ENCODE results near the gene STAT5B.
"Not testable (repeated sequence)": the region's sequence is repeated elsewhere in the genome, so short reads cannot be mapped to it uniquely, and the experiment has no call there.

STAT5B gene

DNA sequence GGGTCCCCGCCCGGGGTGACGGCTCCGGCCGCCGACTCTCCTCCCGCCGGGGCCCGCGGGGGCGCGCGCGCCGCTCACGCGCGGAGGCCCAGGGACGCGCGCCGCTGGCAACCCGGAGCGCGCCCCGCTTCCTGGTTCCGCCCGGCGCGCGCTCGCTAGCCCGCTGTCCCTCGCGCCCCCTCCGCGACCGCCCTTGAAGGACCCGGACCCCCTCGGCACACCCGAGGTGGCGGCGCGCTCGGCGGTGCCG is at the start of gene STAT5B:
Gene STAT5B, minus strand, starts transcription at position 33 of the 250 bp plus-strand sequence. CDS start 44,264 bp downstream, outside the sequence.
- no peak for DNase-seq (ENCODE audit: low read depth)

DNA sequence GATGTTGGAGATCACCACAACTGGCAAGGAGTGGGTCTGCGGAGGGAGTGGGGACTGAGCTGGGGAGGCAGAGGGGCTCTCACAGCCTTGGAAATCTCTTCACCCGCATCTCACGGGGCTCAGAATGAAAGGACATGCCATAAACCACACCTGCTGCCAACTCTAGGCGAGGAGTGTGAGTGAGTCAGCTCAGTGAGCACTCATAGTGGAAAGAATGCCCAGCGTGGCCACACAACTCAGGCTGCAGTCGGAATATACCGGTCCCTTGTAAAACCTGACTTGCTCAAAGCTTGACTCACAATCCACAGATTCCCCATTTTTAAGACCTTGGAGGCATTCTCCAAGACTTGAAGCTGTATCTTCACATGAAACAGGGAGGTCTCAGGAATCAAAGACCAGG is 48.8 kb upstream of the STAT5B start:
- DNase-seq (ENCODE audit: low read depth), result peak; percentile 54

DNA sequence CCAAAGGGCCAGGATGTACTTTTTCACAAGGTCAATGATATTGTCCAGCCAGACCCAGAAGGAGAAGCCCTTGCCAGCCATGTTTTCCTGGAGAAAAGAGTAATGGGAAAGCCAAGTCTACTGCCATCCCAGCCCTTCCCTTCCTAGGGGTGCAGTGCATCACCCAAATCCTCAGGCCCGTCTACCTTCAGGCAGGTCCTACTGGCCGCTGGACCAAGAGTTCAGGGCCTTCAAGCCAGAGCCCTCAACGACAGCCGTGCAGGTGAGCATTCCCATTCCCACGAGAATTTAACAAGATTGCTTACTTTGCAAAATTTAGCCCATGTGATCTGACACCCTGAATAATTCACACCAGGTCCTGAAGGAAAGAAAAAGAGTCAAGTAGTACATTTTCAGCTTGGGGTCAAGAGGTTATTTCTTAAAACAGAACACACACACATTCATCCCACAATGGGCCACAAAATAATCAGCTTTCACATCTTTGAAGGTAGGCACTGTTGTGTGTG is 47.1 kb upstream of the STAT5B start:
- DNase-seq (ENCODE audit: low read depth), result no peak

DNA sequence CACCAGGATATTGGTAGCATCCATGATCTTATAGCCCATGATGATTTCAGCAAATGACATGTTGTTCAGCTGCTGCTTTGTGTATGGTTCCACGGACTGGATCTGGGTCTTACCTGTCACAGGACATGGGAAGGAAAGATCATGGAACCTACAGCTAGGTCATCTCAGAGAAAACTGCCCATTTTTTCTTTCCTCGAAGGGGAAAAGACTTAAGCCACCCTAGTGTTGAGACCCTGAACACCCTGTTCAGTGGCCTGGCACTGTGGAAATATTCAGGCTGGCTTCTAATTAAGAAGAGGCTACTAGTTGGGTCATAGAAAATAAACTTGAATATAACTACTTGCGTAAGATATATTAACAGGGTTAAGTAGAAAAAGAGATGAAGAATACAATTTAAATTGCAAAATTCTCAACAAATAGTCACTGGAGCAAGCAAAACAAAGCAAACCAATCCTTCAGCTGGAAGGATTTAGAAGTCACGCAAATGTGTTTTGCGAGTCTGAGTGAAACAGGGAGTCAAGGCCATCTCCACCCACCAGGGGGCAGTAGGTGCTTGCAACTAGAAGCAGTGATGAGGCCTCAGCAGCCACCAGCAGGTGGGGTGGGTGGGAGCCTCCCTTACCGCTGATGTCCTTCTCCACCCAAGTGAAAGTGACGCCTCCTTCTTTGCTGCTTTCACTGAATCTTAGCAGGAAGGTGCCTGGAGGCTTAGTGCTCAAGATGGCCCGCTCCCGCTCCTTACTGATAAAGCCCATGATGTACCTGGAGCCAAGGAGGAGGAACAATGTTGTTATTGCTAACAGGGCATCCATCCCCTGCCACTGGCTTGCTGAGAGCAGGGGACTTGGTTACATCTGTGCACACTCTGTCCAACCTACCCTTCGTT is 46.4 kb upstream of the STAT5B start:
- DNase-seq (ENCODE audit: low read depth), result peak; percentile 60

DNA sequence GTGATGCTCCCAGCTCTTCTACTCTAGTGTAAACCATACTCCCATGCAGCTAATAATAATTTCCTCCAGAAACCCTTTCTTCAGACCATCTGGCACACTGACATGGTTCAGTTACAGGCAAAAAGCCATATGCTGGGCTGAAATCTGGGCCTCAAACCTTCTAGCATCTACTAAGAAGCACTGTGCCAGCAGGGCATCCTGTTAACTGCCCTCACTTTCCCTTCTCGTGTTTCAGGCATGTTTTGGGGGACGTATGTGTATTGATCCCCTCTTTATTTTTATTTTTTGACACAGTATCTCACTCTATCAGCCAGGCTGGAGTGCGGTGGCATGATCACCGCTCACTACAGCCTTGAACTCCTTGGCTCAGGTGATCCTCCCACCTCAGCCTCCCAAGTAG is 45.4 kb upstream of the STAT5B start:
- DNase-seq (ENCODE audit: low read depth), result no peak

DNA sequence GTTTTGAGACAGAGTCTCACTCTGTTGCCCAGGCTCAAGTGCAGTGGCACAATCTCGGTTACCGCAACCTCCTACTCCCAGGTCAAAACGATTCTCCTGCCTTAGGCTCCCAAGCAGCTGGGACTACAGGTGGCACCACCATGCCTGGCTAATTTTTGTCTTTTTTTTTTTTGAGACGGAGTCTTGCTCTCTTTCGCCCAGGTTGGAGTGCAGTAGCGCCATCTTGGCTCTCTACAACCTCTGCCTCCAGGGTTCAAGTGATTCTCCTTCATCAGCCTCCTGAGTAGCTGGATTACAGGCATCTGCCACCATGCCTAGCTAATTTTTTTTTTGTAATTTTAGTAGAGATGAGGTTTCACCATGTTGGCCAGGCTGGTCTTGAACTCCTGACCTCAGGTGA is 41.8 kb upstream of the STAT5B start:
- not testable (repeated sequence) for DNase-seq (ENCODE audit: low read depth)

DNA sequence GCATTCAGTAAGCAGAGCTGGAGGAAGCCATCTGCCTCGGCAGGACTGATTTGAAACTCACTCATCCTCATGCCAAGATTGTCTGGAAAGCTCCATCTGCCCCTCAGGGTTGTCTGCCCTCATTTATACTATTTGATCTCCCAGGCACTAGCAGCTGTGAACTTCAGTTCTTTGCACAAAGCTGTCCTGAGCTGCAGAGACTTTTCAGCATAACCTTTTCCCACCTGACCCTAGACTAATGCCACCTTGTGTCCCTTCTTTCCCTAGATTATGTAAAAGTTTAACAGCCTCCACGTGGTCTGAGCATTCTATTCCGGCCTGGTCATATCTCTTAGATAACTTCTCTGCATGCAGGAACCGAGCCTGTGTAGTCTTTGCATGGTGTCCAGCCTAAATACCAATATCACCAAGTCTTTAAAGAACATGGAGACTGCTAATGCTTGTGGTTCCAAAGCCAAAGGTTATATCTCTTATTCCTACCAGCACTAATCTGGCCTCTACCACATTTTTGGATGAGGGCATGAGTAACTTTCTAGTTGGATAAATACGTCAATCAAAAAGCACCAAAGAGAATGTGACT is 41.2 kb upstream of the STAT5B start:
- DNase-seq (ENCODE audit: low read depth), result no peak

DNA sequence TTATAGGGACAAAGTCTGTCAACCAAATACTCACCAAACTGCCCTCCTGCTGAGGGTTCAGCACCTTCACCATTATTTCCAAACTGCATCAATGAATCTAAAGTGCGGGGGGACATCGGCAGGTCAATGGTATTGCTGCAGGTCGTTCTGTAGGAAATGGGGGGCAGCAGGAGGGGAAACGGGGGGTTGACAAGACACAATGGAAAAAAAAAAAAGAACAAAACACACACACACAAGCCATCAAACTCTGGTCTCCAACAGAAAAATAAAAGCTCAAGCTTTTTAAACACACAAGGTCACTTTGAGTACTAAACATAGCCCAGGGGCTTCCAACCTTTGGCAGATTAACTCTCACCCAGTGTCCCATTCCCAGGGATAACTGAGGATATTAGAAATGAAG is 40.6 kb upstream of the STAT5B start:
- DNase-seq (ENCODE audit: low read depth), result no peak

DNA sequence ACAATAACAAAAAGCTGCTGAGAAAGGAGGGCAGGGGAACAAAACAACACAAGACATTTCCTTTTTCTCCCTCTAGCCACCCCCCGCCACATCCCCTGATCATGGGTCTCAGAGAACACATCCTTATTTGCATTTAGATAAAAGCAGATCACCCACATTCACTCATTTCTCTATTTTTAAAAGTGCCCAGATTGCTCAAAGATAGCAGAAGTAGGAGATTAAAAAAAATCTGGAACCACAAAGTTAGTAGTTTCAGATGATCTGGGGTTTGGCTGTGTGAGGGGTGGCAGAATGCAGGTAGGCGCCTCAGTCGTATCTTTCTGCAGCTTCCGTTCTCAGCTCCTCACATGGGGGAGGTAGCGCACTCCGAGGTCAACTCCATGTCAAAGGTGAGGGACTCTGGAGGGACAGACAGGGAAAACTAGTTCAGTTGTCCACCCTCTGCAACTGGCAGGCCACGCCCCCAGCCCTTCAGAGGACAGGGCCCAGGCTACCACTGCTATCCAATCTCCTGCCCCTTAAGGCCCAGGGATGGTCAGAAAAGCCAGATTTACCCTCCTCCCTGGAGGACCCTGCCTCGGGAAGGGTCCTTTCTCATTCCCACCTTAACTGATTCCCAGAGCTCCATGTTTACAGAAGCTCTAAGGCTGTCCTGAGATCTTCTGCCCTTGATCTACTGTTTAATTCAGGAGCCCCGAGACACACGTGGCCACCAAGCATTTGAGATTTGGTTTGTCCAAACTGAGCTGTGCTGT is 39.4 kb upstream of the STAT5B start:
- no peak for DNase-seq (ENCODE audit: low read depth)

DNA sequence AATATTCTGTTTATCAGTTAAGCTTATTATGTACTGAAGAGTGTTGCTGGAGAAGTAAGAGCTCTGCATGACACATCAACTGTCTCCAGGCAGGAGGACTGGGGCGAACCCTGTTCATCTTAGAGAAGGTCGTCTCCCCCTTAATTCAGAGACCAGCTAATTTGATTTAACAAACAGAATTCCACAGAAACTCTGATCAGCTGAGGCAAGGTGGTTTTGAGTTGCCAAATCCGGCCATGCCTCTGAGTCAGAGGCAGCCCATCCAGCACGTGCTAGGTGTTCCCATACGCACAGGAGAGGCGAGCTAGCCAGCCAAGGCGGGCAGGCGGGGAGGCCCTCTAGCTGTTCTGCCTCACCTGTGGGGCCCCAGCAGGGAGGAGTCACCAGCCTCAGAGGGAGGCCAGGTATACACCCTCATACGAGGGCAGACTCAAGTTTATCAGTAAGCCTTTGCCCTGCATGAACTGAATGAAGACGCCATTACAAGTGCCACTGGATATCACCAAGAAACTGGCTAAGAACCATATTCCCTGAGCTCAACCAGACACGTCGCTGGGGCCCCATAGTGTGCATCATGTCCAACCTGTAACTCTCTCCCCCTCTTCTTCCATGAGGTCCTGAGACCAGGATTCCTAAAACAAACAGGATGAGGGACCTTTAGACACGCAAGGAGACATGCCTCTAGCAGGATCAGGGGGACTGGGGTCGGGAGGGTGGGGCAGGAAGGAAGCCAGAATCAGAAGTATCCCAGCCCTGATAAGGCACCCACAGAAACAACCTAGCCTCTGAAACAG is 37.8 kb upstream of the STAT5B start:
- DNase-seq (ENCODE audit: low read depth), result no peak

DNA sequence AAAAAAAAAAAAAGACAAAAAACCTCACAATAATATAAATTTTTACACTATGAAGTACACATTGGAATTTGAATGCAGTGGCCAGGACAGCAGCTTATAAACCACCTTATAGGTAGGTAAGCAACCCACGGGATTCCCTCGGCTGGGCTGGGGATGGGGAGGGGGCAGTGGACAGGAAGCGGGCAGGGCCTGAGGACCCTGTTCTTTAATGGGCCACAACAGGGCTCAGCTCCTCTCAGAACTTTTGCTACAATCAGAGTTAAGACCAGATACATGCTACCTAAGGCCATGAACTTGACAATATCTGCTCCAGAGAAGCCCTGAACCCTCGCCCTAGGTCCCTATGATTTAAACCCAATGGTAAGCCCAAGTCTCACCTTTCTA is 37.2 kb upstream of the STAT5B start:
- no peak for DNase-seq (ENCODE audit: low read depth)

DNA sequence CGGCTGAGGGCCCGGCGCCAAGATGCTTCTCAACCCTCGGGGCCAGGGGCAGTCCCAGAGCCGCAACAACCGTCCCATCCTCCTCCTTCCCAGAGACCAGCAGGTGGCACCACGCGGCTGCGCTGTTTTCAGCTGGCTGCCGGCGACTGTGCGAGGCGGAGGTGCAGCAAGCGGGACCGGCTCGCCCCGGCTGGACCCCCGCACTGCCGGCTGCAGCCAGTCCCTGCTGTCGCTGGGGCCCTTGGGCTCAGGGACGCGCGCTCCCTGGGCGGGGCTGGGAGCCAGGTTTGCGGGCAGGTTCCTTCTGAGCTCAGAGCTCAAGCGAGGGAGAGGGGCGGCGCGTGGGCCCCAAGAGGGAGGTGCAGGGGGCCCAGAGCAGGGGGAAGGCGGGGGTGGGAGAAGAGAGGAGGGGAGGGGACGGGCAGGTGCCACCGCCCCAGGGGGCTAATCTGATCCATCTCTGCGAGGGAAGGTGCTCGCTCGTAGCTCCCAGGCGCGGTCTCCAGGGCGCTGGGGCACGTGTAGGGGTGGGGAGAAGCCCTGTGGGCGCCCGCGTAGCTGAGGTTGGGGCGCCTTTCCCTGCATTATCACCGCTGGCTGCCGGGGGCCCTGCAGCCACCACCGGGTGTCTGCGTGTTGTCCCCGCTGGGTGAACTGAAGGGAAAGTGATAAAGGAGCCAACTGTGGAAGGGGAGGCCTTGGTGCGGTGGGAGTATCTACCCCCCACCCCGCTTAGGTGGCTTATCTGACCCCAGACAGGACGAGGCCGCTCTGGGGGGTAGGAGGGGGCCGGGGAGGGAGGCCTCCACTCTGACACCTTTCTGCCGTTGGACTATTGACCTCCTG is 36.3 kb upstream of the STAT5B start:
- no peak for DNase-seq (ENCODE audit: low read depth)

DNA sequence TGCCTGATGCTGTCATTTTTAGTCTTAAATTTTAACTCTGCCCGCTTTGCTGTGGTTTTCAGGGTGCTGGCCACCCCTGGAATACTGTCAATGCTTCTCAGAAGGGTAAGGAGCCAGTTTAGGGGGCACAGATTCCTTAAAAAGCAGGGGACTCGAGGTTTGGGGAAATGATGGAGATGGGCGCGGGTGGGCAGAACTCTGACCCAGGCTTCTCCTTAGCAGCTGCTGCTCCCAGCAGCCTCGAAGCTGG is 35.8 kb upstream of the STAT5B start:
- DNase-seq (ENCODE audit: low read depth), result no peak

DNA sequence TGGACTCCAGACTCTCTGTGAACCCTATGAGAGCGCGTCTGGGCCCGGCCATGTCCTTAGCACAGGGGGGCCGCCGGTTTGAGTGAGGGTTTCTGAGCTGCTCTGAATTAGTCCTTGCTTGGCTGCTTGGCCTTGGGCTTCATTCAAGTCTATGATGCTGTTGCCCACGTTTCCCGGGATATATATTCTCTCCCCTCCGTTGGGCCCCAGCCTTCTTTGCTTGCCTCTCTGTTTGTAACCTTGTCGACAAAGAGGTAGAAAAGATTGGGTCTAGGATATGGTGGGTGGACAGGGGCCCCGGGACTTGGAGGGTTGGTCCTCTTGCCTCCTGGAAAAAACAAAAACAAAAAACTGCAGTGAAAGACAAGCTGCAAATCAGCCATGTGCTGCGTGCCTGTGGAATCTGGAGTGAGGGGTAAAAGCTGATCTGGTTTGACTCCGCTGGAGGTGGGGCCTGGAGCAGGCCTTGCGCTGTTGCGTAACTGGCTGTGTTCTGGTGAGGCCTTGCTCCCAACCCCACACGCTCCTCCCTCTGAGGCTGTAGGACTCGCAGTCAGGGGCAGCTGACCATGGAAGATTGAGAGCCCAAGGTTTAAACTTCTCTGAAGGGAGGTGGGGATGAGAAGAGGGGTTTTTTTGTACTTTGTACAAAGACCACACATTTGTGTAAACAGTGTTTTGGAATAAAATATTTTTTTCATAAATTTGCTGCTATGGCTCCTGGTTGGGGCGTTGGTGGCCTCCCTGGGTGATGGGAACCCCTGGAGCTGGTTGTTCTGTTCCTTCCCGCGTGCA is 35.2 kb upstream of the STAT5B start:
- no peak for DNase-seq (ENCODE audit: low read depth)

DNA sequence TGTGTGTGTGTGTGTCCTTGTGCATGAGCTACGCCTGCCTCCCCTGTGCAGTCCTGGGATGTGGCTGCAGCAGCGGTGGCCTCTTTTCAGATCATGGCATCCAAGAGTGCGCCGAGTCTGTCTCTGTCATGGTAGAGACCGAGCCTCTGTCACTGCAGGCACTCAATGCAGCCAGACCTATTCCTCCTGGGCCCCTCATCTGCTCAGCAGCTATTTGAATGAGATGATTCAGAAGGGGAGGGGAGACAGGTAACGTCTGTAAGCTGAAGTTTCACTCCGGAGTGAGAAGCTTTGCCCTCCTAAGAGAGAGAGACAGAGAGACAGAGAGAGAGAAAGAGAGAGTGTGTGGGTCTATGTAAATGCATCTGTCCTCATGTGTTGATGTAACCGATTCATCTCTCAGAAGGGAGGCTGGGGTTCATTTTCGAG is 34.6 kb upstream of the STAT5B start:
- DNase-seq (ENCODE audit: low read depth), result no peak

DNA sequence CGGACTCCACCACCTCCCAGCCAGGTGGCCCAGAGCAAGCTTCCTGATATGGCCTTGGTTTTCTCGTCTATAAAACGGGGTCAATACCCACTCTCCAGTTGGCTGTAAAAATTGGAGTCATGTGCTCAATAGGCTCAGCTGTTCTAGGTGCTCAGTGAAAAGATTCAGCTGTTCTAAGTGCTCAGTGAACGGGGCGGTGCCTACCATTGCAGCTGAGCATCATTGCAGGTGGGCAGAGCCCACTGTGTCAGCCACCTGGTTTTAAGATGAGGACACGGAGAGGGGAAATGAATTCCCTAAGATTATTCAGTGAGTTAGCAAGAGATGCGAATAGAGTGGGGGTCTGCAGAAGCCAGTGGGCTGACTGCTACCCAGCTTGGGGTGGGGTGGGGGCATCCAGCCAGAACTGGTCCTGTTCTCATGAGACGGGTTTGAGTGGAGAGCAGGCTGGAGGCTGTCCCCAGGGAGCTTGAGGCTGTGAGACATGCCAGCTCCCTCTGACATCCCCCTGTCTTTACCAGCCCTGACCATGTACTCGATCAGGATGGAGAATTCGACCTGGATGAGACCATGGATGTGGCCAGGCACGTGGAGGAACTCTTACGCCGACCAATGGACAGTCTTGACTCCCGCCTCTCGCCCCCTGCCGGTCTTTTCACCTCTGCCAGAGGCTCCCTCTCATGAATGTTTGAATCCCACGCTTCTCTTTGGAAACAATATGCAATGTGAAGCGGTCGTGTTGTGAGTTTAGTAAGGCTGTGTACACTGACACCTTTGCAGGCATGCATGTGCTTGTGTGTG is 34.0 kb upstream of the STAT5B start:
- no peak for DNase-seq (ENCODE audit: low read depth)

DNA sequence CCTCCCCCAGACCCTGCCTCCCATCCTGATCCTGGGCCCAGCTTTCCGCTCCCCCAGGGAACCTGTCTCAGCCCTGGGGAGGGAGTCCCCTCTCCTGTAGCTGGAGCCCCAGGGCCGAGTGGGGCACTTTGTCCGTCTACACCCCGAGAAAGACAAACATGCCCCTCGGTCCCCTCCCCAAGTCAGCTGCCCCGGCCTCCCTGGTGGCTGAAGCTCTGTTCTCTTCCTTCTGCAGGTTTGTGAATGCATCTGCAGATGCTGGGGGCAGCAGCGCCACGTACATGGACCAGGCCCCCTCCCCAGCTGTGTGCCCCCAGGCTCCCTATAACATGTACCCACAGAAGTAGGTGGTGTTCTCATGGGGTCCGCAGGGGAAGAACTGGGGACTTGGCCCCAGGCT is 33.0 kb upstream of the STAT5B start:
- no peak for DNase-seq (ENCODE audit: low read depth)

DNA sequence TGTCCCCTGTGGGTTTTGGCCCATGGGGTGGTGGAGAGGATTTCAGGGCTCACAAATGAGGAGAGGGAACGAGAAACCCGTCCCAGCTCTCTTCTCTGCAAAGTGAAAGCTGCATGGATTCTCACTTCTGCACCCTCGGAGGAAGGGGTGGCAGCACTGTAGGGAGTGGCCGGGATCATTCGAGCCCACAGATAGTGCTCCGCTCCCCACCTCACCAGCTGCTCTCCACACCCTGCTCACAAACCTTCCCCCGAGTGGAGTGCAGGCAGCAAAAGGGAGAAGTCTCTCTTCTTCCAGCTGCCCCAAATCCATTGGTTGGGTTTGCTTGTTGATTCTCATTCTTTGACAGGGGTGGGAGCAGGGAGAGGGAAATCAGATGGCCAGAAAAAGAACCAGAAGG is 32.3 kb upstream of the STAT5B start:
- no peak for DNase-seq (ENCODE audit: low read depth)

DNA sequence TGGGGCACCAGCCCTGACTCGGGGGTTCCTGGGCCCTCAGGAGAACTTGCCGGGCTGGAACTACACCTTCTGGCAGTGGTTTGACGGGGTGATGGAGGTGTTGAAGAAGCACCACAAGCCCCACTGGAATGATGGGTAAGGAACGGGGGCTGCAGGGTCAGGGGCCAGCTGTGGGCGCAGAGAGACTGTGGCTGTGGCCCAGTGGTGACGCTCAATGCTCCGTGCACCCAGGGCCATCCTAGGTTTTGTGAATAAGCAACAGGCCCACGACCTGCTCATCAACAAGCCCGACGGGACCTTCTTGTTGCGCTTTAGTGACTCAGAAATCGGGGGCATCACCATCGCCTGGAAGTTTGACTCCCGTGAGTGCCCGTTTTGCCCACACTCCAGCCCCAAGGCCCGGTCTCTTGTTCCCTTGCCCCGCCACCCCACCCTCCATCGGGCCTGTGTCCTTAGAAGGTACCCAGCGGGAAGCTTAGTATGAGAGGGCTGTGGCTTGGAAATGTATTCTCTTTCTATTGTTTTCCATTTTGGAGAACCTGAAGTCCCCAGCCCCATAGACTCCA is 31.3 kb upstream of the STAT5B start:
- DNase-seq (ENCODE audit: low read depth), result no peak

DNA sequence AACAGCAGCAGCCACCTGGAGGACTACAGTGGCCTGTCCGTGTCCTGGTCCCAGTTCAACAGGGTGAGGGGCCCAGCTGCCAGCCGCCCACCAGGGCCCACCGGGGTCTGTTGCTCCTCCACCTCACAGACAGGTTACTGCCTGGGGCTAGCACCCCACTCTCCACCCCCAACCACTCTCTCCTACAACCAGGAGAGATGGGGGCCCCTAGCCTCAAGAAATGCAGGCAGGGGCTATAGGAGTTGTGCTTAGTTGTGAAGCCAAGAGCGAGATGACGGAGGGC is 30.1 kb upstream of the STAT5B start:
- no peak for DNase-seq (ENCODE audit: low read depth)
